ENCODE results near the gene STPG1.
A peak's percentile ranks its signal among the peaks of the same experiment; 100 is the strongest.

Gene STPG1

DNA sequence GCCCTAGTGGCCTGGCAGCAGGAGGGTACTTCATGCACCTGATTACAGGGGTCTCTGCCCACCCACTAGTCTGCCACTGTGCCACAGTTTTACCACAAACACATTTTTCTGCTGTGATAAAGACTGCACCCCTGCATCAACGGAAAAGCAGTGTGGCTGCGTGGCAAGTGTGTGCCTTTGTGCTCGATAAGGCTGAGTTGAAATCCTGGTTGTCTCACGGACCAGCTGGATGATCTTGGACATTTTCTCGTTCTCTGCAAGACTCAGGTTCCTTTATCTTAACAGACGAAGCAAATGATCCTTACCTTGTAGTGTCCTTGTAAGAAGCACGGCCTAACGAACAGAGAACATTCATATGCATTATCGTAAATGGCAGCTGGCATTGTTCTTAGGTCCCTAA lies 84.3 kb downstream of the STPG1 start:
- TF ChIP-seq, protein P1, sequence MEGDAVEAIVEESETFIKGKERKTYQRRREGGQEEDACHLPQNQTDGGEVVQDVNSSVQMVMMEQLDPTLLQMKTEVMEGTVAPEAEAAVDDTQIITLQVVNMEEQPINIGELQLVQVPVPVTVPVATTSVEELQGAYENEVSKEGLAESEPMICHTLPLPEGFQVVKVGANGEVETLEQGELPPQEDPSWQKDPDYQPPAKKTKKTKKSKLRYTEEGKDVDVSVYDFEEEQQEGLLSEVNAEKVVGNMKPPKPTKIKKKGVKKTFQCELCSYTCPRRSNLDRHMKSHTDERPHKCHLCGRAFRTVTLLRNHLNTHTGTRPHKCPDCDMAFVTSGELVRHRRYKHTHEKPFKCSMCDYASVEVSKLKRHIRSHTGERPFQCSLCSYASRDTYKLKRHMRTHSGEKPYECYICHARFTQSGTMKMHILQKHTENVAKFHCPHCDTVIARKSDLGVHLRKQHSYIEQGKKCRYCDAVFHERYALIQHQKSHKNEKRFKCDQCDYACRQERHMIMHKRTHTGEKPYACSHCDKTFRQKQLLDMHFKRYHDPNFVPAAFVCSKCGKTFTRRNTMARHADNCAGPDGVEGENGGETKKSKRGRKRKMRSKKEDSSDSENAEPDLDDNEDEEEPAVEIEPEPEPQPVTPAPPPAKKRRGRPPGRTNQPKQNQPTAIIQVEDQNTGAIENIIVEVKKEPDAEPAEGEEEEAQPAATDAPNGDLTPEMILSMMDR (IDR thresholded peaks at IDR 0.05; ENCODE audit: low read depth, low read length) = no peak
- H3K4me3 ChIP-seq (ENCODE audit: low read depth, low read length) = no peak overlapping the region

DNA sequence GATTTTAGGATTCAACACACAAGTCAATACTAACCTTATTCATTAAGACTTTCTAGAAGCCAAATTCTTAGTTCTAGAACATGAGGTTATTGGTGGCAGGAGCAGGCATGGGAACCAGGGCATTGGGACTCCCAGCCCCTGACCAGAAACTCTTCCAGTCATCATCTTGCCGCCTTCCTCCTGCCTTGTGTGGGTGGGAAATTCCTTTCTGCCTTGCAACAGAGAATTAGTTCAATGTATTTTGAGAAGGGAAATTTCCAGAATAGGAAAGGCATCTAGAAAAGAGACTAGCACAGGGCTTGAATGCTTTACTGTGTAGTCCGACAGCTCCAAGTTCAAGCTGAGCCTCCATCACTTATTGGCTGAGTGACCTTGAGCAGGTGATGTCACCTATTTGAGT lies 85.7 kb downstream of the STPG1 start:
- TF ChIP-seq, protein P1 (IDR thresholded peaks at IDR 0.05; ENCODE audit: low read depth, low read length) = no peak
- no peak overlapping the region for H3K4me3 ChIP-seq (ENCODE audit: low read depth, low read length)

DNA sequence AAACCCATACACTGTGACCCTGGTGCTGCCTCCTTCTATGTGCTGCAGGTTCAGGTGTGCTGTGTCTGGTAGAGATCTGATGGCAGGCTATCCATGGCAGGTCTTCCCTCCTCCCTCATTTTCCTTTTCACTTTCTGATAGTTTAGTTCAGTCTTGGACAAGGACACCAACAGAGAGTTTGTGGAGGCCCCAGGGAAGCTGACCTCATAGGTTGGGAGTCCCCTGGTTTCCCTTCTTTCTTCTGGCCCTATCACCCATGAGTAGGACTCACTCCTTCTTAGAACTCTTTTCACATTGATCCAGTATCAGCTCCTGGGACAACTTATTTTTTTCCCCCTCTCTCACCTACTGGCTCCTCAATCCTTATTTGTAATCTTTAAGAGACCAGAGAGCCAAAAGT lies 86.1 kb downstream of the STPG1 start:
- TF ChIP-seq, protein P1 (IDR thresholded peaks at IDR 0.05; ENCODE audit: low read depth, low read length) = no peak
- H3K4me3 ChIP-seq (ENCODE audit: low read depth, low read length) = no peak overlapping the region

DNA sequence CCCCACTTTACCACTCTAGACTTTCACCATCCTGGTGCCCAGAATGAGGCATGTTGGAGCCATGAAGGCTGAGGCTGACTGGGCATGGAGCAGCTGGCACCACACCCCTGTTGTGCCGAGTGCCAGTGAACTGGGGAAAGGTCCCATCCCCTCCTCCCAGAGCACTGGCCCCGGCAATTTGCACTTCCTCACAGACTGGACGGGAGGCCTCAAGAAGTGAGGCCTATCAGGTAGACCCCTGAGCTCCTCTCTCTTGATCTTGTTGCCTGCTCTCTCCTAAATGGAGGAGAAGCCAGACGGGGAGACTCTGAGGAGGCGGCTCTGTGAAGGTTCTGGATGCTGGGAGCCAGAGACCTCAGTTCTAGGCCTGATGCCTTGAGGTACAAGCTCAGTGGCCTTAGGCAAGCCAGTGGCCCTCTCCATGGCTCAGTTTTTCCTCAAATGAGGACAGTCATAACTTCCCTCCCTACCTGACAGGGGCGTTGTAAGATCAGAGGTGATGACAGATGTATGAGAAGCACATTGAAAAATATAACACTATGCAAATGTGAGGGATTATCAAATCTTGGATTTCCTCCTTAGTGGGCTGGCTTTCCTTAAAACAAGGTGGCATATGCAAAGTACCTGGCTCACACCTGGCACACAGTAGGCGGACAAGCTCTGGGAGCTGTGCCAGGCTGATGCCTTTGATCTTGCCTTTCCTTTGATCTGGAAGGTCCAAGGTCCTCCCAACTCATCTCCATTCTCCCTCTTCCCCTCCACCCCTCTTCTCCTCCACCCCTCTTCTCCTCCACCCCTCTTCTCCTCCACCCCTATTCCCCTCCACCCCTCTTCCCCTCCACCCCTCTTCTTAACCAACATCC lies 87.8 kb downstream of the STPG1 start:
- TF ChIP-seq, protein P1 (IDR thresholded peaks at IDR 0.05; ENCODE audit: low read depth, low read length) = no peak
- H3K4me3 ChIP-seq (ENCODE audit: low read depth, low read length) = no peak overlapping the region

DNA sequence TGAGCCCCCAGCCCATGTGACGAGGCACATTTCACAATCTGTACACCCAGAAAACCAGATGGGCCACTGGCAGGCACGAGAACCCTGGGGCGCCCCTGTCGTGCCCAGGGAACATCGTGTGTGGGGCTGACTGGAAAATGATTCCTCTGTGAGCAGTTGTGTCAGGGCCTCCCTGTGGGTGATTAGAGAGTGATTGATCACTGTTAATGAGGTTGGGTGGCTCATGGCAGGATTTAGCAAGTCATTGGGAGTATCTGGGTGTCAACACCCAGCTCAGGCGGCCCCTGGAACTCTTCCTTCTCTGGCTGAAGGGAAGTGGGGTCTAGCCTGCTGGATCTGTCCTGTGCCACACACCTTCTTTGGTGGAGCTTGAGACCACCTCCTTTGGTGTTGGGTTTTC lies 88.7 kb downstream of the STPG1 start:
- TF ChIP-seq, protein P1 (IDR thresholded peaks at IDR 0.05; ENCODE audit: low read depth, low read length) = no peak

DNA sequence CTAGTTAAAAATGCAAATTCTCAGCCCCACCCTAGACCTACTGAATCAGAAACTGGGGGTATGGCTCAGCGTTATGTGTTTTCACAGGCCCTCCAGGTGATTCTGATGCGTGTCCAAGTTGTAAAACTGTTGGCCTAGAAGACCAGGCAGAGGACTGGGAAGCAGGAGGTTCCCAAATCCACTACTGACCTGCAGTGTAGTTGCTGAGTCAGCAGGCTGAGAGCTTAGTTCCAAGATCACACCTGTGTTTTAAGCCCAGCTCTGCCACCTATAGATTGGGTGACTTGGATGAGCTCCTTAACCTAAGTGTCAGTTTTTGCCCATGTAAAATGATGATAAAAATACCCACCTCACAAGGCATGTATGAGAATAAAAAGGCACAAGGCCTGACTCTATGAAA lies 90.3 kb downstream of the STPG1 start:
- TF ChIP-seq, protein P1 (IDR thresholded peaks at IDR 0.05; ENCODE audit: low read depth, low read length) = no peak
- H3K4me3 ChIP-seq (ENCODE audit: low read depth, low read length) = no peak overlapping the region

More for the DNA sequence above, 88.7 kb downstream of the STPG1 start:
- H3K4me3 ChIP-seq (ENCODE audit: low read depth, low read length) = no peak overlapping the region

DNA sequence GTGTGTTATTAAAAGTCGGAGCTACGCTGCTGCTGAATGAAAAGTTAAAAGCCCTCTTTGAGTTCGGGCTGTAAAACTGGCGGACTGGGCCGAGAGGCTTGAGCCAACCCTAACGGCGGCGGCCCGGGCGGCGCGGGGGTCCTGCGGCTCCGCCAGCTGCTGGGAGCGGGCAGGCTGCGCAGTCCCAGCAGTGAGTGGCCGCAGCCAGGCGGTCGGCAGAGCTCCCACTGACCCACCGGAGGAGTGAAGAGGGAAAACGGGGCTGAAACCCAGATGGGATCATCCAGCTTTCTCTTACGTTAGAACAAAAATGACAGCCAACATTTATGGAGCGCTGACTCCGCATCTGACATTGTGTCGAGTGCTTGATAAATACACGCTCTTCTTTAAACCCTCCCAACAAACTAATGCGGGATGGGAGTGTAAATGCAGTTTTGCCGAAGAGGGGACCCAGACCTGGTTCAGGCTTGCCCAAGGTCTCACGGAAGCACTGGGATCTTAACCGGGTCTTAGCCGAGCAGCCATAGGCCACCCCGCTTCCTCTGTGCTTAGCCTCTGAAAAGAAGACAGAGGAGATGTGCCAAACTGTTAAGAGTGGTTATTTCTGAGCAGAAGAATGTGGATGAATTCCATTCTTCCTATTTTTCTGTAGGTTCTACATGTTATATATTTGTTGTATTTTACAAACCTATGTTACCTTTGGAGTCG lies 91.0 kb downstream of the STPG1 start:
- H3K4me3 ChIP-seq (ENCODE audit: low read depth, low read length) = peak overlapping the region; percentile 52
- TF ChIP-seq, protein P1 (IDR thresholded peaks at IDR 0.05; ENCODE audit: low read depth, low read length) = no peak

Measured in WI38 (cell line).